ENCODE measurements around the gene COL4A2.

The COL4A2 gene

DNA sequence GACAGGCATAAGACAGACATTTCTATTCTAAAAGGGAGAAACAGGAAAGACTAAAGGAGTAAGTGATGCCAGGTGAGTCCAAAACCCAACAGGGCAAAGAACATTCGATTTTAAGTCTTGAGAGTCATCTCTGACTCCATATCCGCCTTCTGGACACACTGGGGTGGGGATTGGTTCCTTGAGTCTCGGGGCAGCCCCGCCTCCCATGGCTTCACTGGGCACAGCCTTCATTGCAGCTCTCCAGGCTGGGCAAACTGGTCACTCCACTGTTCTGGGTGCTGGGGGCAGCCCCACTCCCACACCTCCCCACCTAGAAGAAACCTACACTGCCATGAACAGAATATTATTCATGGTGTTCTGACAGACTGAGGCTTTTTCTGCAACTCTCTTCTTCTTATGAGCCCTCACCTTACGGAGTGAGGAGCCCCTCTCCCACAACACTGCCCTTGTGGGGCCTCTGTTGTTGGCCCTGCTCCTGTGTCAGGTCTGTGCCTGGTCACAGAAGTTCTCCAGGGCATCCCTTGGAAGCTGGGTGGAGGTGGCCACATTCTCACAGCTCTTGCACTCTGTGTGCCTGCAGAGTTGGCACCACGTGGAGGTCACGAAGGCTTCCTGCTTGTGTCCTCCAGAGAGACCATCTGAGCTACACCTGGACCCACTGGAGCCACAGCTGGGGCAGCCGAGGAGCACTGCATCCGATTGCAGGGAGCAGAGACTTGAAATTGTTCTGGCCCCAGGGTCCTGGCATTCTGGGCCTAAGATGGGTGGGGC, 95.4 kb downstream of the COL4A2 start:
- DNase-seq (ENCODE audit: low read depth): no peak

- no peak for DNase-seq (ENCODE audit: low read depth)
These were observed 96.2 kb downstream of the COL4A2 start for GRCh38 chr13:110403315-110403714.

GRCh38 chr13:110403721-110404120, 96.6 kb downstream of the COL4A2 start:
- DNase-seq (ENCODE audit: low read depth): no peak

DNA sequence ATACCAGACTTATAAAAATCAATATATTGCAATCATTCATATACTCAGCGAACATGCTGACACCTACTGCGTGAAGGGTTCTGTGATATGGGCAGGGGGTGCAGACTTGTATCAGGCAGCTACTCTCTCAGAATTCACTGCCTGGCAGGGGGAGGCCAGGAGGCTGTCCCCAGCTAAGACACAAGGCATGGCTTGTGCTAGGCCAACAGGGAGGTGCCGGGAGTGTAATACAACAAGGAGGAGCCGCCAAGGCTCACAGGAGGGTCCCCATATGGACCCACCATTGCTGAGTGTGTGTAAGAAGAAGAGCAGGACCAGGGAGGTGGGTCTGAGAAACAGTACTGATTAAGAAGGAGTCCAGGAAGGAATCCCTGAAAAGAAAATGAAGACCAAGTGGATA, 97.2 kb downstream of the COL4A2 start:
- DNase-seq (ENCODE audit: low read depth): no peak

GRCh38 chr13:110405597-110406450, 98.7 kb downstream of the COL4A2 start:
- DNase-seq (ENCODE audit: low read depth): no peak

DNA sequence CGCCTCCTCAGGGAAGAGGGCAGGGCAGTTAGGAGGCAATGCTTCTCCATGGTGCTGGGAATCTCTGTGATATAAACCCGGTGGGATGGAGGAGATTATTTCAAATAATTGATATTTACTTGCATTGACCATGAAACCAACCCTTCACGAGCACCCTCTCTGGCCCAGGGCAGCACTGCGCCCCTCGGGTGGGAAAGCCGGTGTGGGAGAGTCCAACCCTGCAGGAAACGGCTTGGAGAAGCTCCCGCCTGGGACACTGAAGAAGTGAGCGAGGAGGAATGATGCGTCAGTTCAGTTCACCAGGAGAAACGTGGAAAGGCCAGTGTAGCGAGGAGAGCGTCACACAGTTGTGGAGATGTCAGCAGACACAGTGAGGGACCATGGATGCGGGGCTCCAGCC, 99.9 kb downstream of the COL4A2 start:
- DNase-seq (ENCODE audit: low read depth): no peak

DNA sequence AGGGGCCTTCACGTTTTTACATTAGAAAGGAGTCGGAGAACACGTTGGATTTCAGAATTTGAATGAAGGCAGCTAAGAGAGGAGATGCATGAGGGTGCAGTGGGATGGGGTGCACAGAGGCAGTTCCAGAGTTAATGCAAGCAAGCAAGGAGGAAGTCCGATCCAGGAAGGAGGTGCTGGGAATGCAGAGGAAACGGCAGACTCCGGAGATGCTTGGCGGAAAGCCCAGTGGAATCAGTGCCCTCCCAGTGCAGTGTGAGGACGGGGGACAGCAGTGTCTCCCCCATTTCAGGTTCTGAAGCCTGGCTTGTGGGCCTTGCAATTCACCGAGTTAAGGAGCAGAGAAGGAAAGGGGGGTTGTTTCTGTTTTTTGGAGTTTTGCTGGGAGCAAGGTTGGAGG, 100.4 kb downstream of the COL4A2 start:
- no peak for DNase-seq (ENCODE audit: low read depth)

- no peak for DNase-seq (ENCODE audit: low read depth)
These were observed 101.2 kb downstream of the COL4A2 start for GRCh38 chr13:110408286-110408685.

- no peak for DNase-seq (ENCODE audit: low read depth)
These were observed 102.5 kb downstream of the COL4A2 start for GRCh38 chr13:110409581-110409992.

- DNase-seq (ENCODE audit: low read depth): no peak
These were observed 102.9 kb downstream of the COL4A2 start for GRCh38 chr13:110410000-110410399.

DNA sequence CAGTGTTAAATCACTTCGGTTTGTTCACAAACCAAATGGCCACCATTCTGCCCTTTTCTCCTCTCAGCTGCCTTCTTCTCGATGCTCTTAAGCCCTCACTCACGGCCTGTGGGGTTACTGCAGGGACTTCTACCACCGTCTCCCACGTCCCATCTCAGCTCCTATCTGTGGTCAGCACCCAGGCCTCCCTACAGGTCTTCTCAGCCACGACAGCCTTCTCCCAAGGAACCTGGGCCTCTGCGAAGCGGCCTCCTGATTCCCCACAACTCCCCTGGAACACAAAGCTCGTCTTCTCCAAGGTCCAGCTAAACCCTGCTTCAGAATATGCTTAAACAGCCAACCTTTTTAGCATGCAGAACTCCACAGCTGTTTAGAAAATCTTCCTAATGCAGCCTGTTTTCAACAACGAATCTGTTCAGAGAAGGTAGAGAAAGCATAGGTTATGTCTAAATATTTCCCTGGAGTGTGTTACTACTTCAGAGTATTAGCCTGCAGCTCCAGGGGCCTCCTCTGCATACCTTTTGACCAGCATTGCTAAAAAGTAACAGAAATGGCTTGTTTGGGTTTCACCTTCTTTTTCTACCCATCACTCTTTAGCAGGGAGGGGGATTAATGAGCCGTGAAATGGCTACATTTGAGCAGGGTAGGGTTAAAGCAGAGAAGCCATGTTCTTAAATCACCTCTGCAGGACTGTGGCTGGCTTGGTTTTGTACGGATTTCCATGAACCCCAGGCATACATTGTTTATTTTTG, 104.0 kb downstream of the COL4A2 start:
- DNase-seq (ENCODE audit: low read depth): no peak

DNA sequence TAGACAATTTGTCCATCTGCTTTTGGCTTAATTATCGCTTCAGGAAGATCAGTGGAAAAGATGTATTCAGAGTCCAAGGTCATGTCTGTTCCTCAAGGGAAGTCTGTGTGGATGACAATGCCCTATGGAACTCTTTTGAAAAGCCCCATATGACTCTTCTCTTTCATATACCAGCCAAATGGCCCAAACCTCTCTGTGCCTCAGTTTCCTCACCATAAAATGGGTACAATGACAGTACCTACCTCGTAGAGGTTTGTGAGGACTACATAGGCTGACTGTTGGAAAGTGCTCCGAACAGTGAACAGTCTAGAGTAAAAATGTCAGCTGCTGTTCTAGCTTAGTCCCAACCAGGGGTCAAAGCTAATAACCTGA, 104.6 kb downstream of the COL4A2 start:
- no peak for DNase-seq (ENCODE audit: low read depth)

DNA sequence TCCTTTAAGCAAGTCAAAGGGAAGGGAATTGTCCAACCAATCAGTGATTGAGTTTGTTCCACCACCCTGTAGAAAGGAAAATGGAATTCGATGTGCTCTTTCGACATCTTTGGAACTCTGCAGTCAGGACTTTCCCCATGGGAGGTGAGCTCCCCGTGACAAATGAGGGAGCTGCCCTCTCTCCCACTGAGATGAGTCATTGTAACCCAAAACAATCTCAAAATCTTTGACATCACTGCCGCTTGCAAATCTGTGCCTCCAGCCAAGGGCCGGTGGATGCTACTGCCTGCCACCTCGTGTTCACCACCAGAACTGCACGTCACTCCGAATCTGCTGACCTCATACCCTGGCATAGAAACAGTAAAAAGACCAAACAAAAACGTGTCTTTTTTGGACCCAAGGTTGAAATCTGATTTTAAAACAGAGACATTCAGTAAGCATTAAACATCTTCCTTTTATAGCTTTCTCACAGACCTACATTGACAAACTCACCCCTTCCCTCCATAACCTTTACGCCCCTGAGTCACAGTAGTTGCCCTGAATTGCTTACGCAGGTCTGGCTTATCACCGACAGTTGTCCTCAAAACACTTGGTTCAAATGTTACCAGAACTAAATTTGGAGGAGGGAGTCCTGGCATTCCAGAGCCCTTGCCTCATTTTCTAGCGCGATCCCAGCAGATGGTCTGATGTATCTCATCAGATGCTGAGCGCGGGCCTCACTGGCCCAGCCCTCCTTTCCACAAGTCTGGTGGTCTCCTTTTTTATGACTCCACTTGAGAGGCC, 105.2 kb downstream of the COL4A2 start:
- peak; percentile 41 for DNase-seq (ENCODE audit: low read depth)

GRCh38 chr13:110413016-110413675, 106.1 kb downstream of the COL4A2 start:
- no peak for DNase-seq (ENCODE audit: low read depth)

DNA sequence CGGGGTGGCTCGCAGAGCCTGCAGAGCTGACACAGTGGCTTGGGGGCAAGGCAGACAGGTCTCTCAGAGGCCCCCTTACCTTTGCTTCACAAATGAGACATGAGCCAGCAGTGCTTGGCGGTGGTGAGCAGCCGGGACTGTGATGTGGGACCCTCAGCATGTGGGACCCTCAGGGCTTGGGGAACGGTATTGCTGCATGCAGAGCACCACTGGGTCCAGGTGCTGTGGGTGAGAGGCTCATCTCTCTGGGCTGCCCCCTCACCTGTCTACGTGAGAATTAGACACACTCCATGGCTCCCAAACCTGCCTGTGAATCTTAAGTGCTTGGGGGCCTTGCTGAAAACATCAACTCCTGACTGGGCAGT, 106.6 kb downstream of the COL4A2 start:
- no peak for DNase-seq (ENCODE audit: low read depth)

GRCh38 chr13:110414283-110414682, 107.2 kb downstream of the COL4A2 start:
- DNase-seq (ENCODE audit: low read depth): no peak

DNA sequence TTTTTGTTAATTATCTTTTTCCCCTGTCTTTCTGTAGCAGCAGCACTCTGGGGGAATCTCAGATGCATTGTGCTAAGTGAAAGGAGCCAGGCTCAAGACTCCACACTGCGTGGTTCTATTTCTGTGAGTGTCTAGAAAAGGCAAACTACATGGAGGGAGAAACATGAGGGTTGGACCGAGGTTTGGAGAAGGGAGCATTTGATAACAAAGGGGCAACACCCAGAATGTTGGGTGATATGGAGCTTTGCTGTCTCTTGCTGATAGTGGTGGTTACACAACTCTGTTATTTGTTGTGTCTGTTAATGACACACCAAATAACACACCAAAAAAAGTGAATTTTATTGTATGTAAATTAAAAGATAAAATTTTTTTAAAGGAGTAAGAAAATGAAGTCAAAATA, 107.8 kb downstream of the COL4A2 start:
- no peak for DNase-seq (ENCODE audit: low read depth)

DNA sequence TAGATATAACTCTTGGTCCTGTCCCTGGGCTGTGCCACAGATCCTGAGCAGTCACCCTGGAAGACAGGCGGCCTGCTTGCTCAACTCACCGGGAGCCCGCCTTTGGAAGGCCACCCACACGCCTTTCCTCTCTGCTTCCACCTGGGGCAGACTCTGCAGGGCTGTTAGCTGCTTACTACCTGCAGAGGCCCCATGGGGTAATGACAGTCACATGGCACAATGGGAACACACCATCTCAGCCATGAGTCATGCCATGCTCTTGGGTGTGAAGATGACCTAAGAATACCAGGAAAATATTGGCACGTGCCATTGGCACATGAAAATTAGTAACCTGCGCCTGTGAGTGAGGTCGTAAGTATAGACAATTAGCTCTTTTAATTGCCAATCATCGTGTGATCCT, 108.6 kb downstream of the COL4A2 start:
- DNase-seq (ENCODE audit: low read depth): no peak

DNA sequence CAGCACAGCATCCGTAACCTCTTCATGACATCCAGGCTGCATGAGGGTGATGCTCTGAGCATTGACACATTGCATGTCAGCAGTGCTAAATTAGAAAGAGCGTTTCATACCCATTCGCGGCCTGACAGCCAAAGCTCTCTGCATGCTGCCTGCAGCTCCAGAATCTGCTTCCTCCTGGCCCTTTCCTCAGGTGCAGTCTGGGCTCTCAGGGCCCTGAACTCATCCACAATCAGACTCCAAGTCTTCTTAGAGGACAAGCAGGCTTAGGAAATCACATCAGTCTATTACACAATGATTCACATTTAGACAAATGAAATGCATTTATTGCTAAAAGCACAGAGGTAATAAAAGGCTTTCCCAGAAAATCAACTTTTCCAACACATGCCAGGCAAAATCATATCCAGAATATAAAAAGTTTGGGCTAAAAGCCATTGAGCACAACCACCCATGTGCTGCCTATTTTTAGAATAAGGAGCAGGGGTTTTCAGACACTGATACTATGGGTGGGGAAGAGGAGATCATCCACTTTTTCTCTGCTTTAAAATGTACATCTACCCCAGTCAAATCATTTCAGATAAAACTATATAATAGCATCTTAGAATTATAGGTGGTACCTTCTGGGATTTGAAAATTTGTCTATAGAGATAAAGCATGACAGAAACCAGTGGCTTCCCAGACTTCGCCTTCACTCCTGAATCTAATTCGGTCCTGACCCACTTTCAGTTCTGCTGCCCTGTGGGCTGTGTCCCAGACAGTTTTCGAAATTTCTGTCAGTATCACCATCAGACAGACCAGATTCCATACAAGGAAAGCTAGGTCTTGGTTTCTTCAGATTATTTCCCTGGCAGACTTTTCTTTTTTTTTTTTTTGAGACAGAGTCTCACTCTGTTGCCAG, 109.3 kb downstream of the COL4A2 start:
- no peak for DNase-seq (ENCODE audit: low read depth)

DNA sequence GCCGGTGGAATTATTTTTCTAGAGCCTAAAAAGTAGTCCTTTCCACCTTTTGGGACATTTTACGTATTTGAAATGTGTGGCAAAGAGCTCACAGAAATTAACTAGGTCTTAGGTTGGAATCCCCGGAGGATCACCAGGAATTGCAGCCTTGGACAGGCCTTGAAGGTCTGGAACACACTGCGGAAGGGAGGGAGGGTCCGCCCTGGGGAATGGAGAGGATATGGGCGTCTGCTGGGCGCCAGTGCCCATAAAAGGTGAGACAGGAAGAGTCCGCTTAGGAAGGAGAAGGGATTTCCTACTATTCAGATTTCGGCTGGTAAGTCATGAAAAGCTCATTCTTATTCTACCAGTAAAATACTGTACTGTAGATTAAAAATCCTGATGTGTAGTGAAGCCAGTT, 111.9 kb downstream of the COL4A2 start:
- no peak for DNase-seq (ENCODE audit: low read depth)

All from stimulated activated CD8-positive, alpha-beta memory T cell treated with anti-CD3 and anti-CD28 coated beads, Interleukin-4, amount 100 ng/mL, for 24 hours (primary cell).